GM19467 (cell line): ENCODE measurements around the gene RNF224.
"Not testable (repeated sequence)": the region's sequence is repeated elsewhere in the genome, so short reads cannot be mapped to it uniquely, and the experiment has no call there.

ENCODE experiments used
- ATAC-seq: cut with Tn5 transposase; IDR thresholded peaks from one replicate; pipeline ENCODE4 v1.9.1; 2021; ENCODE audit warnings: mild to moderate bottlenecking, moderate library complexity; ENCODE audit not compliant: unreplicated experiment

The RNF224 gene

GRCh38 chr9:137236936-137237421 is 9.7 kb downstream of the RNF224 start:
- no peak for ATAC-seq

GRCh38 chr9:137237759-137238726 is 10.7 kb downstream of the RNF224 start:
- no peak for ATAC-seq

- not testable (repeated sequence) for ATAC-seq
Measured at GRCh38 chr9:137239541-137240200, 12.4 kb downstream of the RNF224 start.

GRCh38 chr9:137240318-137240840 is 13.1 kb downstream of the RNF224 start:
- ATAC-seq, result peak; percentile 16

- peak; percentile 67 for ATAC-seq
Measured at GRCh38 chr9:137240841-137241489, 13.7 kb downstream of the RNF224 start, which contains the start of gene TUBB4B. TSS of gene TUBB4B (plus strand) at chr9:137241287. CDS start at chr9:137241361, 74 bp downstream.

GRCh38 chr9:137241490-137242268 is 14.4 kb downstream of the RNF224 start:
- ATAC-seq, result peak; percentile 3

GRCh38 chr9:137242269-137243203 is 15.2 kb downstream of the RNF224 start:
- ATAC-seq, result no peak

- not testable (repeated sequence) for ATAC-seq
Measured at GRCh38 chr9:137243266-137243625, 15.9 kb downstream of the RNF224 start.

GRCh38 chr9:137243626-137244485 is 16.6 kb downstream of the RNF224 start:
- ATAC-seq, result no peak

GRCh38 chr9:137244486-137245449 is 17.5 kb downstream of the RNF224 start:
- no peak for ATAC-seq

GRCh38 chr9:137245450-137246421 is 18.4 kb downstream of the RNF224 start:
- ATAC-seq, result no peak

- ATAC-seq, result no peak
Measured at GRCh38 chr9:137247135-137247915, 20.0 kb downstream of the RNF224 start.

GRCh38 chr9:137247916-137248175 is 20.5 kb downstream of the RNF224 start:
- no peak for ATAC-seq

- ATAC-seq, result no peak
Measured at GRCh38 chr9:137250329-137251193, 23.3 kb downstream of the RNF224 start.

GRCh38 chr9:137251194-137251461 is 23.8 kb downstream of the RNF224 start, which contains the start of gene STPG3:
TSS of gene STPG3 (plus strand) at chr9:137251286. CDS start at chr9:137251287, 1 bp downstream.
- ATAC-seq, result no peak
